GM18861 (cell line): ENCODE measurements around the gene SRC.

ENCODE experiments used
- ATAC-seq: cut with Tn5 transposase; IDR thresholded peaks from one replicate; pipeline ENCODE4 v1.9.1; 2021; ENCODE audit not compliant: unreplicated experiment

Gene SRC

DNA sequence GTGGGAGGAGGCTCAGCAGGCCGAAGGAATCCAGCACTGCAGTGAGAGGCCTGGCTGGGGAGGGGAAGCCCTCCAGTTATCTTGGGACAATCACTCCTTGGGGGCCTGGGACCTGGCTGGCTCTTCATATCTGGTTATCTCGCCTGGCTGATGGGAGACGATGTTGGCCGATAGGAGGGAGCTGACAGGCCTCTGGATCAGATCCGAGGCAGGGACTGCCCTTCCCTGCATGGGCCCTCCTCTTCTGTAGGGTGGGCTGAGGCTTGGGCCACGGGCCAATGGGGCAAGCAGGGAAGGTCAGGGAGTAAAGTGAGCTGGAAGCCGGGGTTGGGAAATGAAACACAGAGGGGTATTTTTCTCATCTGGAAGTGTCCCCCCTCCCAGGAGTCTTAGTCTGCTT, 31.3 kb upstream of the SRC start:
- ATAC-seq, result no peak

DNA sequence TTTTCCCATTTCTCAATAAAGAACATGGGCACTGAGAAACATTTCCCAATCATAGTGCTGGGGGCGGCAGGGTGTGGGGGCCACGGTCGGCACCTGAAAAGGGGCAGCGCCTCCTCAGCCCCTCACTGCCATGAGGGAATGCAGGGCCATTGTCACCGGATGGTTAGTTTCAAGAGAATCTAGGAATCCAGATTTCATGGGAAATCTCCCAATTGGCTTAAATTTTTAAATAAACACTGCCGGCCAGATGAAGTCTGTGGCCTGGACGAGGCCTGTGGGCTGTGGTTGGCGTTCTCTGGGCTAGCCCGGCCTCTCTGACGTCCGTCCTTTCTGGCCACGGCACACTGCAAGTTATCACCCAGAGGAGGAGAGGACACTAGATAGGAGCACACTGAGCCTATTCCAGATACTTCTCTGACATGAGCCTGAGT, 30.9 kb upstream of the SRC start:
- no peak for ATAC-seq

DNA sequence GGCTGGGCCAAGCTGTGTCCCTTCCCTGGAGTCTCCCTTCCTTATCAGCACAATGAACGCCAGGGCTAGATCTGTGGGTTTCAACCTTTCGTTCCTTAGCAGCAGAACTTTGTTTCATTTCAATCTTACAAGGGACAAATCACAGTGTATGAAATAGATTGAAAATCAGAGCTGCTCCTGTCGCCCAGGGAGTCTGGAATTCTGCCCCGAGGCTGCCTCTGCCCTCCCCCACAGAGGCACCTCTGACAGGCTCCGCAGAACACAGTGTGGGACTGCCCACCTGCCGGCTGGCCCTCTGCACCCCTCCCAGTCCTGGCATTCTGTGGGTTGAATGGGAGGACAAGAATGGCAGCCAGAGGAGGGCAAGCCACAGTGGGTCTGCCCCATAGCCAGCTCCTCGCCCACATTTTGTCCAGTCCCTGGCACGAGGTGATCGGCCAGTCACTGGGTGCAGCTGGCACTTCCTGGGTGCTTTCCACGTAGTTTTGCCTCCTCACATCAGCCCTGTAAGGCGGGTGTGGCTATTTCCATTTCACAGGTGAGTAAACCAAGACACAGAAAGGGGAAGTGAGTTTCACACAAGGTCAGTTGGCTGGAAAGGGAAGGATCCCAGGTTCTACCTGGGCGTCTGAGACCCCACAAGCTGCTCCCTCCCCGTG, 30.4 kb upstream of the SRC start:
- peak; percentile 39 for ATAC-seq

DNA sequence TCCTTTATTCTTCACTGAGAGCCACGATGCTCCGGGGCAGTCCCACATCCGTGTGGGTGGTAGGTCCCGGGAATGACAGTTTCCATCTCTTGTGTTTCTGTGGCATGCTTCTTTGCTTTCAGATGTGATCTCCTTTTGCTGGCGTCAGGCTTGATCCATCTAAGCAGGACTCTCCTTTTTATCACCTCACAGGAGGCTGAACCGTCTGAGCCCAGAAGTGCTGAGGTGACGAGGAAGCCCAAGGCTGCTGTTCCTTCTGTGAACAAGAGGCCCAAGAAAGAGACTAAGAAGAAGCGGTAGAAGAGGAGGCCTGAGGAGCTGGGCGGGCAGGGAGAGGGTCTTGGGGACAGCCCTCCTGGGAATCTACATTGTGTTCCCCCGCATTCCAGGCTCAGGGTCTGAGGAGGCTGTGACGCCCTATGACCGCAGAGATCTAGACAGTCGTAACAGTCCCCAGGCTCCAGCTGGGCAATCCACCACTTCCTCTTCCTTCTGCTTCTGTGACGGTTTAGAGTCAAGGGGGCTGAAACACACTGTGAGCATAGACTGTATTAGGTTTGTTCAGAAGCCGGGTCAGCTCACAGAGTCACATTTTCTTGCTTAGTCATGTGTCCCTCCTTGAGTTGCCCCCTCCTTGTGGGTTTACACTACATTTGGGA, 29.7 kb upstream of the SRC start:
- ATAC-seq, result peak; percentile 73

DNA sequence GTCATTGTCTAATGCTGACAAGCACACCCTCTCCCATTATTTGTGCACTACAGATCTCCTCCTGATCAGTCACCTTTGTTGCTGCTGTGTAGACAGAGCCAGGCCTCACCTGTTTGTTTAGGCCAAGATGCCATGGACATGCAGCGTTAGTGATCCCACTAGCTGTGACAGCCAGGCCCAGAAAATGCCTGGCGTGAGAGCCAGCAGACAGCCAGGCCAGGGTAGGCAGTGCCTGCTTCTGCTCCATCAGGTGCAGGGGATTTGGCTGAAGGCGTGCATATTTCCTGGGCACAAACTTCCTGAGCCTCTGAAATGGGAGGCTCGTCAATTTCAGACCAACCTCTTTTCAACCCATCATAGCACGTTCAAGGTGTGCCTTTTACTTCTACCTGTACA, 29.2 kb upstream of the SRC start:
- ATAC-seq, result no peak

DNA sequence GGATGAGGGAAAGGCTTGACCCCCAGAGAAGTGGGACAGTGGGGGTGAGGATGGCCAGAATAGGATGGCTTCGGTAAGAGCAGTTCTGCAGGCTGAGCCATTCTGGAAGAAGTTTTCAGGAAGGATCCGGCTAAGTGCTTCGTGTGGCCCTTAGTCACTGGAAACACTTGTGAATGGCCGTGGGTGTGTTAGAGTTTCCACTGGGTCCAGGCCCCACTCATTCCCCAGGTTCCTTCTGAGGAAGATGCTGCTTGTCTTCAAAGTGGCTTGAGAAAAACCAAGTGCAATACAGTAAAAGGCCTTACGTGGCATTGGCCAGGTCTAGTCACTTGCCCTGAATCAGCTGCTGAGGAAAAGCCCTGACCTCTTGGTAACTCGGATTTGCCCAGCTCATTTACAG, 28.6 kb upstream of the SRC start:
- no peak for ATAC-seq

DNA sequence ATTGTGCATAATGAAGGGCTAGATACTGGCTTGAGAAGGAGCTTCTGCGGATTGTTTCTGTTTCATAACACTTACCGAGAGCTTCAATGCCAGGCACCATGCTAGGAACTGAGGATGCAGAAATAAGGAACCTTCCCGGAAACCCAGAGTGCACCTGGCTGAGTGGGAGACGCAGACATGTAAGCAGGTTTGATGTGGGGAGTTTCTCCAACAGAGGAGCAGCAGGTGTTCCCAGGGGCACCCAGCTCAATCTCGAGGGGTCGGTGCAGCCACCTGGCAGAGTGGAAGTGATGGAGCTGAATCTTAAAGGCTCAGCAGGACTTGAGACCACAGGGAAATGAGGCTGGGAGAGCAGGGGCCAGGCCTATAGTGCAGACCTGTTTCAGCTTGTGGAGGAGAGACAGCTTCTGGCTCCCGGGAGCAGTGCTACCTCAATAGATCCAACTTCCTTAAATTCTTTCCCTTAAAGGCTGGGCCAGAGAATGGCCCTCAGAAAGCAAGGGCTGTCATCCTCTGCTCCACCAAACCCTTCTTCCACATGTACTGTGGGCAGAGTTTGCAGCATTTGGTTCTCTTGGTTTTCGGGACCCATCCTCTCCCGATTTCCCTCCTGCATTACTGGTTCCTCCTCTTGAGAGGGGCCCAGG, 27.8 kb upstream of the SRC start:
- no peak for ATAC-seq

DNA sequence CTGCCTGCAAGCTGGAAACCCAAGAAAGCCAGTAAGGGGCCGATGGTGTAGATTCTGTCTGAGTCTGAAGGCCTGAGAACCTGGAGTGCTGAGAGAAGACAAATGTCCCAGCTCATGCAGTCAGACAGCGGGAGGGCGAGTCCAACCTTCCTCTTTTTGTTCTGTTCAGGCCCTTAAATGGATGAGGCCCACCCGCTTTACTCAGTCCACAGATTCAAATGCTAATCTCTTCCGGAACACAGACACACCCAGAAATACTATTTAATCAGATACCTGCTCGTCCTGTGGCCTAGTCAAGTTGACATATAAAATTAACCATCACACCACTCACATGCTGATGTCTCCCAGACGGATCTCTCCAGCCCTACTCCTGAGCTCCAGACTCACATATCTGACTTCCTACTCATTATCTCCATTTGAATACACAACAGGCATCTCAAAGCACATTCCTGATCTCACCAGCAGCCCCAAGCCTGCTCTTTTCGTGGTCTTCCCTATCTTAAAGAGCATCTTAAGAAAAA, 26.7 kb upstream of the SRC start:
- ATAC-seq, result no peak

DNA sequence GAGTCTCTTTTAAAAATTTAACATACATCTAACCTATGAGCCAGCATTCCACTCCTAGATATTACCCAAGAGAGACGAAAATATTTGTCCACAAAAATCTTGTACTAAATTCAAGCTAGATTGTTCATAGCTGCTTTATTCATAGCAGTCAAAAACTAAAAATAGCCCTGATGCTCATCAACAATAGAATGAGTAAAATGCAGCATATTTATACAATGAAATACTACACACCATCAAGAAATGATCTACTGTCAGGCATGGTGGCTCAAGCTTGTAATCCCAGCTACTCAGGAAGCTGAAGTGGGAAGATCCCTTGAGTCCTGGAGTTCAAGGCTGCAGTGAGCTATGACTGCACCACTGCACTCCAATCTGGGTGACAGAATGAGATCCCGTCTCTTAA, 22.0 kb upstream of the SRC start:
- no peak for ATAC-seq

DNA sequence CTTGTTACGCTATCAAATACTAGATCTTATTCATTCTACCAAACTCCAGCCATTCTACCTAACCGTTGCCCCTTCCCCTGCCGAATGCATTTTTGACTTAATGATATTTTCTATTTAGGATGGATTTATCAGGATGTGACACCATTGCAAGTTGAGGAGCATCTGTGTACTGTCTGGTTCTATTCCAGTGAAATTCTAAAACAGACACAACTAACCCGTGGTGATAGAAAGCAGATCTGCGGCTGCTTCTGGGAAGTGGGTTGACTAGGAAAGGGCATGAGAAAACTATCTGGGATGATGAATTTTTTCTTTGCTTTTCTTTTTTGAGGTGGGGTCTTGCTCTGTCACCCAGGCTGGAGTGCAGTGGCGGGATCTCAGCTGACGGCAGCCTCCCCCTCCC, 20.7 kb upstream of the SRC start:
- ATAC-seq, result no peak

DNA sequence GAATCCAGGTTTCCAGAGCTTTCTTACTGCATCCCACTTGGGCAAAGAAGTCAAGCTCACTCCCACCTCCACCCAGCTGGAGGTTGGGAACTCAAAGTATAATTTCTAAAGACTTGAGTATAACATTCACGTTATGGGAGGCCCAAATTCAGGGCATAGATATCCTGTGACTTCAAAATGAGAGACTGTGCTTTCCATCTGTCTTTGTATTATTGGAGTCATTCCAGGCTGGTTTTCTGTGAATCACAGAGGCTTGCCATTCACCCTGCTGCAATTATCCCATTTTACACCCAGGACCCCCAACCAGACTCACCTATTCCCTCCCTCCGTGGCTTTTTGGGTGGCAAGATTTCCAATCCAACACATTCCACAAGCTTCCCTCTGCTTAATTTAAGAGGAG, 19.3 kb upstream of the SRC start:
- no peak for ATAC-seq

DNA sequence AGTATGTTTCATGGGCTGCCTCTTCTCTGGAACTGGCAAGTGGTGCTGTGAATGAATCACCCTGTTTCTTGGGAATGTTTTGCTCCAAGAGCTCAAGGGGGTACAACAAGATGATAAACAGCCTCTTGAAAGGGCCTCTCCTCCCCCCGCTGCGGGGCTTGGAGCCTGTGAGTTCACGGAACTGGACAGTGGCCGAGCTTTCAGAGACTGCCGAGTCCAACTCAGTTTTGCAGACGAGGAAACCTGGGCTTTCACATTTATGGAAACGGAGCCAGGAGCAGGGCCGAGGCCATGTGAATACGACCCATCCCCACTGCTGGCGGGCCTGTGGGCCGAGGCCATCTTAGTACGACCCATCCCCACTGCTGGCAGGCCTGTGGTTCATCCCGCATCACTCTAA, 18.2 kb upstream of the SRC start:
- no peak for ATAC-seq

DNA sequence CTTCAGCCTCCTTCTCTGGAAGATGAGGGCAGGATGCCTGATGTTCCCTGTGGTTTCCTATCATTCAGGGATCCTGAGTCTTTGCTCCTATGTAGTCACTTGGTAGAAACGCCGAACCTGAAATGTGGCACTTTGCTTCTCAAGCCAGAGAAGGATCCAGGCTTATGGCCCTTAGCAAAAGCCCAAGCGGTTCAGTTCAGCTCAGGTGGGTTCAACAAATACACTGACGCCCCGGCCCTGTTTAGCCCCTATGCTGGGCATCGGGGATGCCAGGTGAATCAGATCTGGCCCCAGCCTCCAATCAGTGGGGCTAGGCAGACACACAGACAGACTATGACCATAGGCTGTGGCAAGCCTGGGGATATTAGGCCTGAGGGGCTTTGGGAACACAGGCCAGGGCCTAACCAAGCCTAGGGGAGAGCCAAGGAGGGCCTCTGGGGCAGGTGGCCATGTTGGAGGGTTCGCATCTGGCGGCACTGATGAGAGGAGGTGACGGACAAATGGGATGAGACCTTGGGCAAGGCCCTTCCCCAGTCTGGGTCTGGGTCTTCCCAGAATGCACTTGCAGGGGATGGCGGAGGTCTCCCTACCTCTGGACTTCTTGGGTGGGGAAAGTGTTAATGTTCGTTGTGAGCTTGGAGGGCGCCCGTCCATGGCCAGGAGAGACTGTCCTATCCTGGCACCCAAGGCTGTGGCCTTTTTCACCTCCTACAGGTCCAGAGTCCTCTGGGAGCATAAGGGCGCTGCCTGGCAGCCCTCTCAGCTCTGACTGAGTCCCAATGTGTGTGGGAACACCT, 17.6 kb upstream of the SRC start:
- ATAC-seq, result no peak

DNA sequence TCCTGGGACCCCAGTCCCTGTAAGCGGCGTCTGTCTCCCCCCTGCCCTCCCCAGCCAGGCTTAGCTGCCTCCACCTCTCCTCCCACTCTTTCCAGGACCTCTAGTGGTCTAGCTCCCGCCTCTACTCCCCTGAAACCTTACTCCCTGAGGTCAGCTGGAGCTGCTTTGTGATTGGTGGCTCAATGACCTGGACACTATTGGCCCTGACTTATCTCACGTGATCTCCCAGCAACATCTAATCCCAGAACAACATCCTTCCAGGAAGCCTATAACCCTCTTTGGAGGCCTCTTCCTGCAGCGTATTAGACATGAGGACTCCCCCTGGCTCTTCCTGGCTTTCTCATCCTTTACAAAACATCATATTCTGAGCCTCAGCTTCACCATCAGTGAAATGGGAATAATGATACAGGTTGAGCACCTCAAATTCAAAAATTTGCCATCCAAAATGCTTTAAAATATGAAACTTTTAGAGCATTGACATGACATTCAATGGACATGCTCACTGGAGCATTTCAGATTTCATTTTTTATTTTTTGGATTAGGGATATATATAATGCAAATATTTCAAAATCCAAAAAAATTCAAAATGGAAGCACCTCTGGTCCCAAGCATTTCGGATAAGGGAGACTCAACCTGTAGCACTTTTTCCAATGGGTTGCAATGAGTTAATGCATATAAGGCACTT, 16.3 kb upstream of the SRC start:
- no peak for ATAC-seq

DNA sequence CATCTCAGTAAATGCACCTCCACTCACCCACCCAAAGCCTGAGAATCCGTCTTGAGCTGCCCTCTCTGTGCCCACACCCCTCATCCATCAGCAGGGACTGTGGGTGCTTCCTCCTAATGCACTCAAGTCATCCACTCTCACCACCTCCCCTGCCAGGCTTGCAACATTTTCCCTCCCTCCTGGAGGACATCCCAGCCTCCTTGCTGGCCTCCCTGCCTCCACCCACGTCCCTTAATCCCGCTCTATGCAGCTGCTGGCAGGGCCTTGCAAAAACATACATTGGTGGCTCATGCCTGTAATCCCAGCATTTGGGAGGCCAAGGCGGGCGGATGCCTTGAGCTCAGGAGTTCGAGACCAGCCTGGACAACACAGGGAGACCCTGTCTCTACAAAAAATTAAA, 15.6 kb upstream of the SRC start:
- no peak for ATAC-seq

DNA sequence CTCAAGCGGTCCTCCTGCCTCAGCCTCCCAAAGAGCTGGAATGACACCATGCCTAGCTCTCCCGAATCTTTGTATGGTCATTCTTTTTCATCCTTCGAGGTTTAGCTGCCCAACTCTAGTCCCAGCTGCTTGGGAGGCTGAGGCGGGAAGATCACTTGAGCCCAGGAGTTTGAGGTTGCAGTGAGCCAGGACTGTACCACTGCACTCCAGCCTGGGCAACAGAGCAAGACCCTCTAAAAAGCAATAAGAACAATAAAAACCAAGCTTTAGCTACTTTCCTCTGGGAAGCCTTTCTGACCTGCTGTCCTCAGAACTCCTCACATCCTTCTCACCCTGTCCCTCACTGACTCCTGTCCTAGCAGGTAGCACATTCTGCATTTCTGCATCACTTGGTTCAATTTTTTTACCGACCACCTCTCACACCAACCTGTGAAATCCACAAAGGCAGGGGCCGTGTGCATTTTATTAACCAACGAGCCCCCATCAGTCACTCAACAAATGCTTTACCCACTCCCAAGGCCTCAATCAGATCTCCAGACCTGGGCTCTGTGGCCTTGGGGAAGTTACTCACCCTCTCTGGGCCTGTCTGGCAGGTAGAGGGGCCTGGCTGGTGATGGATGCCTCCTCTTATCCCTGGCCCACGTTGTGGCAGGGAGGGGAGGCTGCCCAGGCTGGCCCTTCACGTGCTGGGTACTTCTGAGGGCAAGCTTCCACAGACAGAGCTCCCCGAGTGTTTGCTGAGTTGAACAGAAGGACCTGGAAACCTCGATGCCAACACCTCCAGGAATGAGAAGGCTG, 14.7 kb upstream of the SRC start:
- no peak for ATAC-seq

DNA sequence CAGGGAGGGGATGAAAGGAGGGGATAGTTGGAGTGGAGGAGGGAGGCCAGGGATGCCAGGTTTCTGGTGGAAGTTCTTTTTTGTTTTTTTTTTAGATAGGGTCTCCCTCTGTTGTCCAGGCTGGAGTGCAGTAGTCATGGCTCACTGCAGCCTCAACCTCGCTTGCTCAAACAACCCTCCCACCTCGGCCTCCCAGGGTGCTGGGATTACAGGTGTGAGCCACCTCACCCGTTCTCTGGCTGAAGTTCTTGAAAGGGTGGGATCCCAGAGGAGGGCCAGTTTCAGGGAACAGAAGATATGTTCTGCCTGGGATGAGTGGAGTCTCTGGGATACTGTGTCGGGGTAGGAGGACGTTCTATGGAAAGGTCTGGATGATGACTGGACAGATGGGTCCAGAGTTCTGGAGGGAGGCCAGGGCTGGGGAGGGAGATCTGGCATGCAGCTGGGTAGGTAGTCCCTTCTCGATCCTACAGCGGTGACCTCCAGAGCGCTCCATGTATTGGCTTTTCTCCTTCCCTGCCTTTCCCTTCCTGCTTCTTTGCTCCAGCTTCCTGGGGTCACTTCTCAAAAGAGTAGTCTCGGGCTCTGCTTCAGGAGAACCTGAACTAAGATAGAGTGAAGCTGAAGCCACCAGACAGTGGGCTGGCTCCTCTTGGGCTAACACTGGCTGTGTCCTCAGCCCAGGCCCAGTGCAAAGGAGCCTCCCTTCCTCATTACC, 12.7 kb upstream of the SRC start:
- ATAC-seq, result no peak

DNA sequence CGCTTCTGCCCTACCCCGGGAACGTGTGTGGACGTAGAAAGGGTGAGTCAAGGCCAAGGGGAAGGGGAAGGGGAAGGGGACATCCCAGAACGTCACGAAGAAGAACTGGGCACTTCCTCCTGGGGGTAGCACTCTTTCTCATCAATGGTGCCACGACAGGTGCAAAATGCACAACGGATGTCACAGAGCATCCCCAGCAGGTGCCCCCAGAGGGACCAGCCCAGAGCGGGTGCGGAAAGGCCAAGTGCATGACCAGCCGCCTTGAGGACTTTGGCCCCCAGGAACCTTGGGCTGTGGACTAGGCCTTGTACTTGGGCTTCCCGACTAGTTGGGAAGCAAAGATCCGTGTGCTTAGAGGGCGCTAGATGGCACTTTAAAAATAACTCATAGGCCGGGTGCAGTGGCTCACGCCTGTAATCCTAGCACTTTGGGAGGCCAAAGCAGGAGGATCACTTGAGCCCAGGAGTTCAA, 12.1 kb upstream of the SRC start:
- ATAC-seq, result no peak

DNA sequence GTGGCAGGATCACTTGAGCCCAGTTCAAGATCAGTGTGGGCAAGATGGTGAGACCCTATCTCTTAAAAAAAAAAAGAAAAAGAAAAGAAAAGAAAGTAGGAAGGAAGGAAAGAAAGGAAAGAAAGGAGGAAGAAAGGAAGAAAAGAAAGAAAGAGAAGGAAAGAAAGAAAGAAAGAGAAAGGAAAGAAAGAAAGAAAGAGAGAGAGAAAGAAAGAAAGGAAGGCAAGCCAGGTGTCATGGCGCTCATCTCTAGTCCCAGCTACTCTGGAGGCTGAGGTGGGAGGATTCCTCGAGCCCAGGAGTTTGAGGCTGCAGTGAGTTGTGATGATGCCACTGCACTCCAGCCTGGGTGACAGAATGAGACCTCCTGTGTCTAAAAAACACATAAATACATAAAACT, 11.5 kb upstream of the SRC start:
- no peak for ATAC-seq
